HG03469 (cell line): Measurements from ENCODE around the gene SHISAL2A.

Experiments used
- ATAC-seq: cut with Tn5 transposase; IDR thresholded peaks from one replicate; pipeline ENCODE4 v1.9.1; 2021; ENCODE audit warnings: mild to moderate bottlenecking, moderate library complexity, moderate number of reproducible peaks; ENCODE audit not compliant: unreplicated experiment

SHISAL2A gene

DNA sequence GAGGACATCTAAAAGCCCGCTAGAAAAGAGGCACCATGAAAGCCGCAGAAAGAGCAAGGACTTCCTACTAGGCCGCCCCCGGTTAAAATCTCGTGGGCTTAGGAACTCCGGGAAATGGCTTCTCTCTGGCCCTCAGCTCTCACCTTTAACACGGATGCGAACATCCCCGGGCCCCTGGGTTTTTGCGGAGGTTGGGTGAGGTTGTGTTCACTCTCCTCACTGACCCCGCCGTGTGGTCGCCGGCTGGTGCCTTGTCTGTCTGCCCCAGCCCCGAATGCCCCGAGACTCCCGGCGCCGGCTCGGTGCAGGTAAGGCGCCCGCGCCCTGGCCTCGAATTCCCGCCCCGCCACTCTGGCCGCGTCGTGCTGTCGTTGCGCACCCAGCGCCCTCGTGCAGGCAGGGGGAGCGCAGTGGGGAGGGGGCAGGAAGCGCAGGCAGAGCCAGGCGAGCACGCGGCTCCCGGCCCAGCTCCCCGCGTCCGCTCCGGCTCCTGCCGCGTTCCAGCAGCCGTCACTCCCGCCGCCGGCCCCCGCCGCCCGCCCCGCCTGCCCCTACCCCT, at the start of gene SHISAL2A:
SHISAL2A (plus strand) TSS at position 437 of the 559 bp plus-strand sequence. CDS start 326 bp downstream, outside the sequence.
- ATAC-seq = no peak

DNA sequence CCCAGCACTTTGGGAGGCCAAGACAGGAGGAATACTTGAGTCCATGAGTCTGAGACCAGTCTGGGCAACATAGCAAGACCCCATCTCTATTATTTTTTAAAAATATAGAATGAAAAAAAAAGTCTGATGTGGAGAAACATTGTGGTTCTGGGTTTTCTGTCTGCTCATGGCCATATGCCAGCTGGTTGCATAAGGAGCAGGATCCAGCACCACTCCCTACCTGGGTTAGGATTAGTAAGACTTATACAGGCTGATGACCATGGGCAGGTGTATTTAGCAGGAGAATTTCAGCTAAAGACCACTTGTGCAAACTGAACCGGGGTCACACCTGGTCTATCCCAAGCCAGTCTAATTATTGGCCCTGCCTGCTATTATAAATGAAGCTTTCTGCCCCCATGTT, 47.5 kb upstream of the SHISAL2A start:
- ATAC-seq = no peak

DNA sequence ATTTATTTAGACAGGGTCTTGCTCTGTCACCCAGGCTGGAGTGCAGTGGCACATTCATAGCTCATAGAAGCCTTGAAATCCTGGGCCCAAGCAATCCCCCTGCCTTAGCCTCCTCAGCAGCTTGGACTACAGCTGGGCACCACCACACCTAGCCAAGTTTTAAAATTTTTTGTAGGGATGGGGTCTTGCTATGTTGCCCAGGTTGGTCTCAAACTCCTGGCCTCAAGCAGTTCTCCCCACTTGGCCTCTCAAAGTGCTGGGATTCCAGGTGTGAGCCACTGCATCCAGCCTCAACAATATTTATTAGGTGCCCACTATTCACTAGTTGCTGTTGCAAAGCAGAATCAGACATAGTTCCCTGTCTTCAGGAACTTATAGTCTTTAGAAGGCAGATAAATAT, 44.9 kb upstream of the SHISAL2A start:
- ATAC-seq = no peak

DNA sequence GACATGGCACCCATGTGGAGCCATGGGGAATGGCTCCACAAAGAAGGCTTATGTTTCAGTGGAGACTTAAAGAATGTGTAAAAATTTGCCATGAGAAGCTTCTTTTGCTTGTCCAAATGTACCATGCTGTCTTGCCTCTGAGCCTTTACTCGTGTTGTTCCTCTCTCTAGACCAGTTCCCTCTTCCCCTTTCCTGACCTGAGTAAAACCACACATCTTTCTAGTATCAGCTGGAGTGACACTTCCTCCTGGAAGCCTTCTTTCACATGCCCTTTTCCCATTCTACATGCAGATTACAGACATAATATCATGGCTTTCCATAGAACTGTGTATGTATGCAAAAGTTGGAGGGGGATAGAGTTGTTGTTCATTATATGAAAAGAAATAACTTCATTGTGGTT, 44.4 kb upstream of the SHISAL2A start:
- no peak for ATAC-seq

DNA sequence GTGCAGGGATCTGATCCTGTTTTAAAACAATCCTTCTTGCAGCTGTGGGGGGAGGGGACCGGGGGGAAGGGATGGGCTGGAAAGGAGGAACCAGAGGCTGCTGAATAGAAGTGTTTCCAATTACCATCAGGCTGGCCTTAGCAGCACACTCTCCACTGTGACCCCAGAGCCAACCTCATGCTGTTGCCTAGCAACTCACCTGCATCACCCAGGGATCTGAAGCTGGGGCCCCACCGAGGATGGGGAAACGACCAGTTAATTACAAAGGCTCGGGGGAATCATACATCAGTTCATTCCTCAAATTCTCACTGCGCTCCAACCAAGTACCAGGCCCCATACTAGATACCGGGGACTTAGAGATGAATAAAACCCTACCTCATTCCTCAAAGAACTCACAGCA, 42.7 kb upstream of the SHISAL2A start:
- ATAC-seq = no peak

DNA sequence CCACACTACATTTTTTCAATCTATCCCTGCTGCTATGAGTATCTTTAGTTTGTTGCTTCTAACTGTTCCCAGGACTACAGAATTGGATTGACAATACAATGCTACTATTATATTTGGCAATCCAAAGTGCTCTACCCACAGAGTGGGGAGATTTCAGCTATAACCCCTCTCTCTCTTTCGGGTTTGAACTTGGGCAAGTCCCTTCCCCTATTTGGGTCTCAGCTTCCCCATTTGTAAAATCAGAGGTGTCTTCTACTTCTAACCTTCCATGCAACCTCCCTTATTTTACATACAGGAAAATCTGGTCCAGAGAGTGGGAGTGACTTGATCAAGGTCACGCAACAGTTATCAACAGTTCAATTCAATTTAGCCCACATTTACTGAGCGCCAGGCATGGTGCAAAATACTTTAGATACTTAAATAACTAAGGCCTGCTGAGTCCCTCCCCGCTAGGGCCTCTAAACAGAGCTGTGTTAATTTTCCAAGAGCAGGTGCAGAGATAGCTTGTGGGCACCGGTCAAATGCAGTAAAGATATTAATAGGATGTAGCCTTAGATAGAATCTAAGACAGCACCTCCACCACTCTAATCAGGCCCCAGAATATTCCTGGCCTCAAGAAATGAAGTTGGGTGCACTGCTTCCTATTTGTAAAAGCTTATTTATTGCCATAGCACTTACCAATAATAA, 40.2 kb upstream of the SHISAL2A start:
- no peak for ATAC-seq

DNA sequence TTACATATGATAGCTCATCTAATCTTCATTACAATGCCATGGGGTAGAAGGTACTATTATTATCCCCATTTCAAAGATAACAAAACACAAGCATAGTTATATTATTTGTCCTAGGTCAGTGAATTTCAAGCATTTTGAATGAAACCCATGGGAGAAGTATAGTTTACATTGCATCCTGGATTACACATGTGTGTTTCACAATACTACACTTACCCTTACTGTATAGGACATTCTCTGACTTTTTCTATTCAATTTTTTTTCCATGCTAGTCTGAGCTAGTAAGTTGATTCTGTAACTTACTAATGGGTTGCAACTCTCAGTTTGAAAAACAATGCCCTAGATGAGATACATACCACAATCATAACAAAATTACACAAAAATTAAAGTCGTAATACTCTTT, 39.5 kb upstream of the SHISAL2A start:
- ATAC-seq = no peak

DNA sequence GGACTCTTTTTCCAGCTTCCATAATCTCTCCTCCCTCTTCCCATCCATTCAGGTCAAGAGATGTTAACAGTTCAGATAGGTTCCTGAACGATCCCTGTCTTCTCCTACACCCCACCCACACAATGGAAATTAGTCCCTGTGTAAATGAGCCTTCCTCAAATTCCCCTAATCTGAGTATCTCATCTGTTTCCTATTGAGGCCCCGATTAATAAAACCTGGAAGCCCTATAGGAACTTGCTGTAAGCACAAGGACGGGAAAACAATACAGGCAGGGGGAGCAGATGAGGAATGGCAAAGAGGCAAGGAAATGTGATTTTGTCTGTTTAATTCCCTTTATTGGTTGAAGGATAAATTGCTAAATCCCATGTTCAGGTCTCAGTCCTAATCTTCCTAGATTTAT, 37.9 kb upstream of the SHISAL2A start:
- ATAC-seq = no peak

DNA sequence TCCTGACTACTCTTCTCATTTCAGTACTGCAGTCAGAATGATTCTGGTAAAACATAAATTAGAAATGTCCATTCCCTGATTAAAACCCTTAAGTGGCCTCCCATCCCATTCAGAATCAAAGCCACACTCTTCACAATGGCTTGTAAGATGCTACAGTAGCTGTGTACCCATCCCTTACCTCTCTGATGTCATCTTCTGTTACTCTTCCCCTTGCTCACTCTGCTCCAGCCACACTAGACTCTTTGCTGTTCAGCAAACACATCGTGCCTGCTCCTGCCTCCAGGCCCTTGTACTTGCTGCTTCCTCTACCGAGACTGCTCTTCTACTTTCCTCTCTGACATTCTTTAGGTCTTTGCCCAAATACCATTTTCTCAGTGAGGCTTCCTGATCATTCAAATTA, 35.1 kb upstream of the SHISAL2A start:
- no peak for ATAC-seq

DNA sequence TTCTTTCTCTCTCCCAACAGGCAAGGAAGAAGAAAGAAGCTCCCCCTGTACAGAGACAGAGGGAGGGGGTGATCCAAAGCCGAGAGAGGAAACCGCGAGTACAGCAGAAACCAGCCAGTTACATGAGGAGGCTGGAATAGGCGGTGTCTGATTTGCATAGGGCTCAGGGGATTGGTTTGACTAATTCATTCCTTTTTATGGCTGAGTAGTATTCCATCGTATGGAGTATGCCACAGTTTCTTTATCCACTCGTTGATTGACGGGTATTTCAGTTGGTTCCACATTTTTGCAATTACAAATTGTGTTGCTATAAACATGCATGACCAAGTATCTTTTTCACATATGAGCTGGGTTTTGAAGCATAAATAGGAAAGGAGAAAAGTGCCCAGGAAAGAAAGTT, 34.2 kb upstream of the SHISAL2A start:
- no peak for ATAC-seq

DNA sequence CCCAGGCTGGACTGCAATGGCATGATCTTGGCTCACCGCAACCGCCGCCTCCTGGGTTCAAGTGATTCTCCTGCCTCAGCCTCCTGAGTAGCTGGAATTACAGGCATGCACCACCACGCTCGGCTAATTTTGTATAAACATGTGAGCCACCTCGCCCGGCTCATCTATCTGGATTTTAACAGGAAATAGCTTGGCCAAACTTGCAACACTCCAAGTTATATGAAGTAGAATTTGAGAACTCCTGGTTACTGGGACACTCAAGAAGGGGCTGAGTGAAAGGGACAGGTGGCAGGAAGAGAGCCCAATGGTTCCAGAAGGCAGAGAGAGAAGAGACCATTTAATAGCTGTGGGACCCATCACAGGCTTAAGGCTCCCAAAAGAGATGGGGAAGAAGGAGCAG, 33.7 kb upstream of the SHISAL2A start:
- no peak for ATAC-seq

DNA sequence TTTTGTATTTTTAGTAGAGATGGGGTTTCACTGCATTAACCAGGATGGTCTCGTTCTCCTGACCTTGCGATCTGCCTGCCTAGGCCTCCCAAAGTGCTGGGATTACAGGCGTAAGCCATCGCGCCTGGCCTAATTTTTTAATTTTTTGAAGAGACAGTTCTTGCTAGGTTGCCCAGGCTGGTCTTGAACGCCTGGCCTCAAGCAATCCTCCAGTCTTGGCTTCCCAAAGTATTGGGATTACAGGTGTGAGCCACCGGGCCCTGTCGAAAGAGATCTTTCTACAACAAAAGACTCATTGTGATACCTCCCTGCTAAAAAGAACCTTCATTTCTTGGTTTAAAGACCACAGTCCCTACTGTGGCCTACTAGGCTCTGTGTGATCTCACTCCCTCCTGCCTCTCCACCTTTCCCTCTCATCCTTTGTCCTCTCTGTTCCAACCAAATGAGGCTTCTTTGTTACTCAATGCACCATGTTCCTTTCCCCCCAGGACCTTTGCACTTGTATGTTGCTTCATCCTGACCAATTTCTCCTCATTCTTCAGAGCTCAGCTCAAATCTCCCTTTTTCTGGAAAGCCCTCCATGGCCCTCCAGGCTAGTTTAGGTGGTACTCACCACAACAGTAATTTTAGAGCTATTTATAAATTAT, 32.3 kb upstream of the SHISAL2A start:
- no peak for ATAC-seq

DNA sequence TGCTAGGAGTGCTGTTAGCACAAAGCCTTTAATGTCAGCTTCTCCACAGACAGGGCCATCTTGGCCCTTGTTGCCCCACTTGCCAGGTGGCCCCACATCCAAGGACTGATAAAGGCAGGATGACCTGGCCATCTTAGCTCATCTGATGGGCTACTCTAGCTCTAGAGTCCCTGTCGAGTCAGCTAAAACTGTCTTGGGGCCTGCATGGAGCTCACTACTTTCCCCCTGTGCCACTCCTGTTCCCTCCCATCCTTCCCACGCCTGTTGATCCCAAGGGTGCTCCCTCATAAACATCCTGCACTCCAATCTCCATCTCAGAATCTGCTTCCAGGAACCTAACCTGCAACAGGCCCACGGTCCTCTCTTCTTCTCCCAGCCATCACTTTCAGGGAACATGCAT, 31.4 kb upstream of the SHISAL2A start:
- ATAC-seq = no peak

DNA sequence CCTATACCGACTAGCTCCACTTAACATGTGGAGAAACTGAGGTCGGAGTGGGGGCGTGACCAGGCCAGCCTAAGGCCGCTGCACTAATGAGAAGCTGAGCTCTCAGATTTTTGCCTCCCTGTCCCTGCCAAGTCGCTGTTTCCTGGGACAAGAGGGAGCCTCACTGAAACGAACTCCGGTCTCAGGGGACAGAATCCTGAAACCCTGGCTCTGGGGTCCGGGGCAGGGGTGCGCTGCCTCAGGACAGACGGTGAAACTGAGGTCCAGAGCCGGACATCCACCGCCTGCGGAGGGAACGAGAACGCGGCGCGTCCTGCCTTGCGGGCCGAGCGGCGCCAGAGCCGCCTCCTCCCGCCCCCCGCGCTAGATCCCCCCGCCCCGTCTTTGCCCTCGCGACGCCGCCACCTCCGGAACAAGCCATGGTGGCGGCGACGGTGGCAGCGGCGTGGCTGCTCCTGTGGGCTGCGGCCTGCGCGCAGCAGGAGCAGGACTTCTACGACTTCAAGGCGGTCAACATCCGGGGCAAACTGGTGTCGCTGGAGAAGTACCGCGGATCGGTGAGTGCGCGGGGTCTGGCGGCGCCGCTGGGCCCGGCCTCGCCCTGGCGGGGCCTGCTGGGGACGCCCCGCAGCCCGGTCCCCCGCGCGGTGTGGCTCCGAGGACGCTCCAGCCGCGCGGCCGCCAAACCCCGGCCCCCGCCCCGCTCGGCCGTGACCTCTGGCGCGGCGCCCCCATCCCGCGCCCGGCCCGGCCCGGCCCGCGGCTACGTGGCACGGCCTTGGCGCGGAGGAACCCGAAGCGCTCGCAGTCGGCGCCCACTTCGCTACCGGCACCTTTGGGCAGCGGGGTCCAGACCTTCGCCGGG, 30.7 kb upstream of the SHISAL2A start, which contains the start of gene GPX7:
GPX7 (plus strand) TSS at position 381 of the 865 bp plus-strand sequence; CDS start at position 420, 39 bp downstream.
- no peak for ATAC-seq

DNA sequence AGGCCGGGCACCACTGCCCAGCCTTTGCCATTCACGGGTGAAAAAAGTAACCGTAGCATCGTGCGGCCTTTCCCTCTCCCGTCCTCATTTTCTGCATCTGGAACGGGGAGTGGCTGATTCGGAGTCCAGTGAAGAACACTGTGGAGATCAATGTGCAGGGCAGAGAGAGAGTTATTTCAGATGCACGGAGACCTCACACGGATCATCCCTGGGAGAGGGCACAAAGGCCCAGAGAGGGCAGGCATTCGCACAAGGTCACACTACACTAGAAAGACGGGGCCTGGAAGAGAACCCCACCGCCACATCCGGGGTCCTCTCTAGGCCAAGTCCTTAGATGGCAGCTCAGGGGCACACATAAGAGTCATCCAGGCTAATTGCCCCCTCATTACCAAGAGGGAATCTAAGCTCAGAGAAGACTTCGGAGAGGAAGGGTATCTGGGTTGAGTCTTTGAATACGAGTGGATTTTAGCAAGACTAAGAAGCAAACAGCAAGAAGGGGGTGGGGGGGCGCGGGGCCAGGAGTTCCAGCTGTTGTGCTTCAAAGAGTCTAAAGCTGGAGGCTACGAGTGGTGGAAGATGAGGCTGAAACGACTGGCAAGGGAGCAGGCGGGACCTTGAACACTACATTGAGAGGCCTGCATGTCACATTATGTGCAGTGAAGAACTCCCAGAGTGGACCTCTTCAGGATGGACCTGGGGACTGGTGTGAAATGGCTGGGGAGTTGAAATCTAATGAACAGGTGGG, 29.9 kb upstream of the SHISAL2A start:
- ATAC-seq = no peak

DNA sequence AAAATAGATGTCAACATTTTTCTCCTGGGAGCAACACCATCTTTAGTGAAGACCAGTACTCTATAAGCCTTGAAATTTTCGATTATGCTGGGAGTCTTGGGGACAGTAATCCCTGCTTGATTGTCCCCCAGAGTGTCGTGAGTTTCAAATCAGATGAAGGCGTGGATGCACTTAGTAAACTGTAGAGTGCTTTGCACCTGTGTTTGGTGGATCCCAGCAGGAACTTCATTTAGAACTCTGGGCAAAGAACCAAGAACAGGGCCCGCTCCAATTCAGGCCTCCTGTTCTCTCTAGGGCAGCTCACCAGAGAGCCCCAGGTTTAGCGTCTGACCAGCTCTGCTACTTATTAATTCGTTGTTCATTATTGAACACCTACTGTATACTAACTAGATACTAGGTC, 29.3 kb upstream of the SHISAL2A start:
- ATAC-seq = no peak

DNA sequence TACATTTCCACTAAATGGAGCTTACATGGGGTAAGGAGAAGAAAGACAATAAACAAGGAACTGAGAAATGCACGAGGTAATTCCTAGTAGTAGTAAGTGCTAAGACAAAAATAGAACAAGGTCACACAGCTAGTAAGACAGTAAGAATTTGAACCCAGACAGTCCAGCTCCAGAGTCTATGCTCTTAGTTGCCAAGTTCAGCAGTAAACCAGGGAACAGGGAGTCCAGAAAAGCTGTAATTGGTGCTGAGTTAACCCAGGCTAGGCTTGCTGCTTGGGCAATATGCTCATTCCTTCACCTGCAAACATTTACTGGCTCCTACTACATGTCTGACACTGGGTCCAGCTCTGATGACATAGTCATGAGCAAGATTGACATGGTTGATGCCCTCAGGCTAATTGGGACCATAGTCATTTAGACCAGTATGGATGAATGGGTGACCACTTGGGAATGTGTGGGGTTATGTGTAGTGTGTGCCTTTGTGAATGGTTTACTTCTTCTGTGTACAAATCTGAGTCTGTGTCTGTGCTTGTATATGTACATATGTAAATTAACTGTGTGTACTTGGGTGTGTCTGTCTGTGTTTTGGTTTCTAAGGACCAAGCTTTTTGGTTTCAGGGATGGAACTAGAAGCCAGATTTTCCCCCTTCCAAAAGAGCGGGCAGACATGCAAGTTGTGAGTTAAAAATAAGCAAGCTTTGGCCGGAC, 28.8 kb upstream of the SHISAL2A start:
- ATAC-seq = no peak

DNA sequence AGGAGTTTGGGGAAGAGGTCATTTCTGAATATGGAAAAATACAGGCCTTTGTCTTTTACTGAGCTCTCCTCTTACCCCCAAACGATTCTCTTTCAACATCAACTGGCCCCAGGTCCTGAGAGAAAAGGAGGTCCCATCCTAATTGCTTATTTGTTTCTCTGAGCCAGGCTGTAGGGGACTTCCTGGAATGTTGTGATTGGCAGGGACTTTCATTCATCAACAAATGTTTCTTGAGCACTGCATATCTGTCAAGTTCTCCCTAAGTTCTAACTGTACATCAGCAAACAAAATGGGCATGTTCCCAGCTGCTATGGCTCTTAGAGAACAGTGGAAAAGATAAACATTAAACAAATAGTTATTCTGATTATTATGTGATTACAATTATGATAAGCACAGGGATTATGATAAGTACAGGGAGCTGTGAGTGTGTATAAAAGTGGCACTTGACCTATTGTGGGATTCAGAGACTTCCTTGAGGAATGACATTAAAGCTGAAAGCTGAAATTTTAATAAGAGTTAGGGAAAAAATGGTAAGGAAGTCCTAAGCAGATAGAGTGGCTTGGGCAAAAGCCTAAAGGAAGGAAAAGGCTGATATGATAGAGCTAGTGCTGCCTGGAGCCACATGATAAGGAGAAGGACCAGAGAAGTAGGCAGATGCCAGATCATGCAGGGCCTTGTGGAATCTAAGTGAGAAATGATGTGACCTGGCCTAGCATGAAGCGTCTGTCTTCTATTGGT, 19.2 kb upstream of the SHISAL2A start:
- no peak for ATAC-seq

DNA sequence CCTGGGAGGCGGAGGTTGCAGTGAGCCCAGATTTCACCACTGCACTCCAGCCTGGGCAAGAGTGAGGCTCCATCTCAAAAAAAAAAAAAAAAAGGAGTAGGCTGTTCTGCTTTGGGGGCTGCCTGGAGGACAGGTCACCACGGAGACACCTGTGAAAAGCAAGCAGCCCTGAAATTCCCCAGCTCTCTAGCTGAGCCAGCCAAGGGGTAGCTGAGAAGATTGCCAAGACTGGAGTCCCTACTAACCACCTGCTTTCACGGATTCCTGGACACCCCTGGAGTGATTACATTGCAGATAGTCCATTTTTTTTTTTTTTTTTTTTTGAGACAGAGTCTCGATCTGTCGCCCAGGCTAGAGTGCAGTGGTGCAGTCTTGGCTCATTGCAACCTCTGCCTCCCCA, 18.3 kb upstream of the SHISAL2A start:
- no peak for ATAC-seq
